Activated B cell treated with CpG ODN at 0.5 μM for 24 hours (primary cell): ENCODE results near the gene MYEOV. TPM values are rescaled to one million over a fixed set of nuclear protein-coding genes. Genes with fewer than 3 reads are reported as not detected.

Source experiments
- ATAC-seq: fragments of 200-7000 bp; cut with Tn5 transposase; one replicate; pipeline ENCODE4 v1.10.0; 2021; ENCODE audit warnings: low read depth, mild to moderate bottlenecking, moderate library complexity
- CTCF ChIA-PET: fragments of 350-600 bp; sonication (Branson Sonifier 250); formaldehyde crosslinking; loops from one replicate; lab custom pipeline; 2021; ENCODE audit warnings: antibody characterized with exemption; lab: Charles Lee
- POLR2A ChIA-PET: fragments of 350-600 bp; sonication (Branson Sonifier 250); formaldehyde crosslinking; loops from one replicate; lab custom pipeline; 2021; ENCODE audit warnings: antibody characterized with exemption; lab: Charles Lee
- DNase-seq: peaks from one replicate; pipeline ENCODE4 v3.0.0; 2022
- H3K27ac Mint-ChIP-seq: one replicate; pipeline ENCODE4 v1.8.0; 2020; ENCODE audit warnings: mixed read lengths
- H3K27me3 Mint-ChIP-seq: one replicate; pipeline ENCODE4 v1.8.0; 2021; ENCODE audit warnings: mixed read lengths
- H3K36me3 Mint-ChIP-seq: one replicate; pipeline ENCODE4 v1.8.0; 2021; ENCODE audit warnings: low read depth, mixed read lengths
- H3K4me1 Mint-ChIP-seq: one replicate; pipeline ENCODE4 v1.8.0; 2021; ENCODE audit warnings: mixed read lengths
- H3K4me3 Mint-ChIP-seq: one replicate; pipeline ENCODE4 v1.8.0; 2020; ENCODE audit warnings: mild to moderate bottlenecking, mixed read lengths
- H3K9me3 Mint-ChIP-seq: one replicate; pipeline ENCODE4 v1.8.0; 2020; ENCODE audit warnings: mixed read lengths
- intact Hi-C: fragments of 100-400 bp; cut with micrococcal nuclease; formaldehyde crosslinking; loops from one replicate; pipeline ENCODE4 v1.15.1; 2024
- total RNA-seq: library from RNA; stranded (reverse); gene quantifications from 2 replicates; pipeline ENCODE4 v1.2.3, GENCODE V29; 2022
- TF ChIP-seq, protein P1 (sequence below): fragments of 200-600 bp; IDR thresholded peaks from one replicate; pipeline ENCODE4 v1.8.0; 2022; ENCODE audit warnings: antibody characterized with exemption, mild to moderate bottlenecking

MYEOV gene
- total RNA-seq, 1 donor from 2014 or later: 0.62 TPM

- ChIA-PET CTCF (no interaction called here), POLR2A (no interaction called here)
- intact Hi-C loops: no loop called here
- H3K27ac Mint-ChIP-seq: no peak overlapping the region
- no peaks in the 10 kb centered on the region for H3K4me1 Mint-ChIP-seq
- no peak overlapping the region for H3K4me3 Mint-ChIP-seq
- H3K27me3 Mint-ChIP-seq: peaks cover 7% of the 10 kb centered on the region
- TF ChIP-seq, protein P1, sequence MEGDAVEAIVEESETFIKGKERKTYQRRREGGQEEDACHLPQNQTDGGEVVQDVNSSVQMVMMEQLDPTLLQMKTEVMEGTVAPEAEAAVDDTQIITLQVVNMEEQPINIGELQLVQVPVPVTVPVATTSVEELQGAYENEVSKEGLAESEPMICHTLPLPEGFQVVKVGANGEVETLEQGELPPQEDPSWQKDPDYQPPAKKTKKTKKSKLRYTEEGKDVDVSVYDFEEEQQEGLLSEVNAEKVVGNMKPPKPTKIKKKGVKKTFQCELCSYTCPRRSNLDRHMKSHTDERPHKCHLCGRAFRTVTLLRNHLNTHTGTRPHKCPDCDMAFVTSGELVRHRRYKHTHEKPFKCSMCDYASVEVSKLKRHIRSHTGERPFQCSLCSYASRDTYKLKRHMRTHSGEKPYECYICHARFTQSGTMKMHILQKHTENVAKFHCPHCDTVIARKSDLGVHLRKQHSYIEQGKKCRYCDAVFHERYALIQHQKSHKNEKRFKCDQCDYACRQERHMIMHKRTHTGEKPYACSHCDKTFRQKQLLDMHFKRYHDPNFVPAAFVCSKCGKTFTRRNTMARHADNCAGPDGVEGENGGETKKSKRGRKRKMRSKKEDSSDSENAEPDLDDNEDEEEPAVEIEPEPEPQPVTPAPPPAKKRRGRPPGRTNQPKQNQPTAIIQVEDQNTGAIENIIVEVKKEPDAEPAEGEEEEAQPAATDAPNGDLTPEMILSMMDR: no peak
- ATAC-seq (no peak), DNase-seq (no peak)
- no peaks in the 10 kb centered on the region for H3K36me3 Mint-ChIP-seq
- no peaks in the 10 kb centered on the region for H3K9me3 Mint-ChIP-seq
Observed at GRCh38 chr11:69265210-69265609, 28.7 kb upstream of the MYEOV start.

GRCh38 chr11:69265911-69266510 lies 27.9 kb upstream of the MYEOV start:
- intact Hi-C loops: no loop called here
- DNase-seq (no peak), ATAC-seq (no peak)
- Mint-ChIP-seq H3K27me3 (peaks cover 3% of the 10 kb centered on the region), H3K27ac (no peak overlapping the region), H3K36me3 (no peaks in the 10 kb centered on the region), H3K9me3 (no peaks in the 10 kb centered on the region), H3K4me3 (no peak overlapping the region), H3K4me1 (no peaks in the 10 kb centered on the region)
- CTCF ChIA-PET: no interaction called here
- TF ChIP-seq, protein P1: no peak
- POLR2A ChIA-PET: no interaction called here

GRCh38 chr11:69267395-69267805 lies 26.6 kb upstream of the MYEOV start:
- ATAC-seq (no peak), DNase-seq (no peak)
- POLR2A ChIA-PET: no interaction called here
- H3K27me3 Mint-ChIP-seq: peaks cover 2% of the 10 kb centered on the region
- no peak overlapping the region for H3K27ac Mint-ChIP-seq
- no peaks in the 10 kb centered on the region for H3K9me3 Mint-ChIP-seq
- CTCF ChIA-PET: no interaction called here
- H3K4me1 Mint-ChIP-seq: no peaks in the 10 kb centered on the region
- no peak overlapping the region for H3K4me3 Mint-ChIP-seq
- TF ChIP-seq, protein P1: no peak
- intact Hi-C loops: no loop called here
- no peaks in the 10 kb centered on the region for H3K36me3 Mint-ChIP-seq

- POLR2A ChIA-PET: no interaction called here
- Mint-ChIP-seq H3K36me3 (no peaks in the 10 kb centered on the region), H3K27me3 (peaks cover 2% of the 10 kb centered on the region), H3K4me1 (no peaks in the 10 kb centered on the region), H3K4me3 (no peak overlapping the region), H3K27ac (no peak overlapping the region), H3K9me3 (no peaks in the 10 kb centered on the region)
- ATAC-seq (no peak), DNase-seq (no peak)
- CTCF ChIA-PET: no interaction called here
- intact Hi-C loops: no loop called here
- TF ChIP-seq, protein P1: no peak
Observed at GRCh38 chr11:69268911-69269310, 25.0 kb upstream of the MYEOV start.

GRCh38 chr11:69269388-69269787 lies 24.6 kb upstream of the MYEOV start:
- no peaks in the 10 kb centered on the region for H3K4me1 Mint-ChIP-seq

More at GRCh38 chr11:69269388-69269787, 24.6 kb upstream of the MYEOV start:
- POLR2A ChIA-PET: no interaction called here
- H3K9me3 Mint-ChIP-seq: no peaks in the 10 kb centered on the region
- no peak overlapping the region for H3K27ac Mint-ChIP-seq
- intact Hi-C loops: no loop called here
- H3K4me3 Mint-ChIP-seq: no peak overlapping the region
- CTCF ChIA-PET: no interaction called here
- H3K27me3 Mint-ChIP-seq: peaks cover 2% of the 10 kb centered on the region
- ATAC-seq: no peak
- no peaks in the 10 kb centered on the region for H3K36me3 Mint-ChIP-seq
- TF ChIP-seq, protein P1: no peak
- DNase-seq: no peak
